Activated T-cell treated with anti-CD3 and anti-CD28 coated beads for 1 hour (primary cell): ENCODE measurements around the gene MBTPS1.

Source experiments
- DNase-seq: peaks from one replicate; pipeline ENCODE4 v3.0.0-alpha.2; 2020; ENCODE audit warnings: low read depth

The MBTPS1 gene

DNA sequence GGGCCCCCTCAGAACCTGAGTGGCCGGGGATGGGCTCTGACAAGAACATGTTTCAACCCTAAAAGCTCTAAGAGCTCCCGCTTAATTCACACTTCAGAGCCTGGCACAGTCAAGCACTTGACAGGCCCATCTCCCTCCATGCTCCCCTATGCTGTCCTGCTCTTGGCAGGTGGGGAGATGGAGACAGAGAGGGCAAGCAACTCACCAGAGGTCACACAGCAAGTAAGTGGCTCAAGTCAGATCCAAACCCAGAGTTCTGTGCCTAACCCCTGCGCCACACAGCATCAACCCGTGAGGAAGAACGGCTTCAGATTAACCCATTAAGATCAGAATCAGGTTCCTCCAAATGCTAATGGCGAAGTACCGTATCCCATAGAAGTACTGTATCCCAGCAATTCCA, 112.3 kb downstream of the MBTPS1 start:
- no peak for DNase-seq
